CD4-positive, alpha-beta T cell treated with Interleukin-17A for 4 hours (primary cell): ENCODE measurements around the gene REPIN1.

Experiments used
- DNase-seq: peaks from one replicate; pipeline ENCODE4 v3.0.0-alpha.2; 2020; ENCODE audit warnings: mixed read lengths

REPIN1 gene

DNA sequence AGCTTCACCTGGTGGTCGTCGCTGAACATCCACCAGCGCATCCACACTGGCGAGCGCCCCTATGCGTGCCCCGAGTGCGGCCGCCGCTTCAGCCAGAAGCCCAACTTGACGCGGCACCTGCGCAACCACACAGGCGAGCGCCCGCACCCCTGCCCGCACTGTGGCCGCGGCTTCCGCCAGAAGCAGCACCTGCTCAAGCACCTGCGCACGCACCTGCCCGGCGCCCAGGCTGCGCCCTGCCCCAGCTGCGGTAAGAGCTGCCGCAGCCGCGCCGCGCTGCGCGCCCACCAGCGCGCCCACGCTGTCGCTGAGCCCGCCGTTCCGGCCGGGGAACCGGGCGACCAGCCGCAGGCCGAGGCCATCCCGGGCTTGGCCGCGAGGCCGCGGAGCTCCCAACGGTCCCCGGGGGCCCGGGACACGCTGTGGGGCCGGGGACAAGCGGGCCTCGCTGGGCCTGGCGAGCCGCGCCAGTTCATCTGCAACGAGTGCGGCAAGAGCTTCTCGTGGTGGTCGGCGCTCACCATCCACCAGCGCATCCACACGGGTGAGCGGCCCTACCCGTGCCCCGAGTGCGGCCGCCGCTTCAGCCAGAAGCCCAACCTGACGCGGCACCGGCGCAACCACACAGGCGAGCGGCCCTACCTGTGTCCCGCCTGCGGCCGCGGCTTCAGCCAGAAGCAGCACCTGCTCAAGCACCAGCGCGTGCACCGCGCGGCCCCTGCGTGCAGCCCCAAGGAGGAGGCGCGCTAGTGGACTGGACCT lies 28.9 kb downstream of the REPIN1 start:
- no peak for DNase-seq

GRCh38 chr7:150398108-150398964 lies 29.7 kb downstream of the REPIN1 start:
- no peak for DNase-seq

DNA sequence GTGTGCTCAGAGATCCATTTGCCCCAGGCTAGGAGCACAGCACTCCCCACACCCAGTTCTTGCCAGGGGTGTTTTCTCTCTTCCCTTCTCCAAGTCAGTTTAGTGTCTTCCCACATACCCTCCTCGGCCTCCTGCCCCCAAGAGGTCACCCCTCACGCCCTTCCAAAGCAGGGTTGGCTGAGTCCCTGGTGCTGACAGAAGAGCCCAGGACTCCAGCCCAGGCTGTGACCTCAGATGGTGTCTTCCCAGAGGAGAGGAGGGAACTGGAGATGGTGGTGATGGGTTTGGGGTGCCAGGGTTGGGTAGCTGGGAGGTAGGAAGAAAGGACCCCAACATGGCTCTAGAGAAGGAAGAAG lies 30.3 kb downstream of the REPIN1 start:
- no peak for DNase-seq

- DNase-seq, result no peak
These were observed 30.9 kb downstream of the REPIN1 start for GRCh38 chr7:150399421-150400007.

DNA sequence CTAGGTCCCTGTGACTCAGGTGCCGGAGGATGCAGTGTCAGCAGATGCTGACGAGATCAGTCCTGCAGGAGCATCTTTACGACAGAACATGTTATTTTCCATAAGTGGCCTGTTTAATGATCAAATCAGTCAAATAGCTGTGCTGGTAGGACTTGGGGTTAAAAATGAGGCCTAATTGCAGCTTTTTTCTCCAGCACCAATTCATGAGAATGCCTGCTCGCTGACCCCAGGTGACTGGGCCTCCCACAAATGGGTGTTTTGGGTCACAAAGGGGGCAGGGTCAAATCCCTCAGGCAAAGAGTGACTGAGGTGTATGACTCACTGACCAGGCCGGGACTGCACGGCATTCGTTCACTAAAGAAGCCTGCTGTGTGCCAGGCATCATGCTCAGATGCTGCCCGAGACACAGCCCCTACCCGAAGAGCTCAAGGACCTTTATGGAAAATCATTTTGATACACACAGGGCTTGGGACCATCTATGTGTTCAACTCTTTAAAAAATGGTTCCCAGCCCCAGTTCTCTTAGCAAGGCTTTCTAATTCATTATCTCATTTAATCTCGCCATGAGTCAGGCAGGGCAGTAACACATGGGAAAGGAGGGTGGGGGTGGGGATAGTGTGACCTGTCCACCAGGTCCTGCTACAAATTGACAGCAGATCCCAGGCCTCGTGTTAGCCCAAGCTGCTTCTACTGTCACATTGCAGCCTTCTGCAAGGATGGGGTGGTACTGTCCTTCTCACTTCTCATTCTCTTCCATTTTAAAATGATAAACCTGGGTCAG lies 31.6 kb downstream of the REPIN1 start:
- DNase-seq, result no peak

DNA sequence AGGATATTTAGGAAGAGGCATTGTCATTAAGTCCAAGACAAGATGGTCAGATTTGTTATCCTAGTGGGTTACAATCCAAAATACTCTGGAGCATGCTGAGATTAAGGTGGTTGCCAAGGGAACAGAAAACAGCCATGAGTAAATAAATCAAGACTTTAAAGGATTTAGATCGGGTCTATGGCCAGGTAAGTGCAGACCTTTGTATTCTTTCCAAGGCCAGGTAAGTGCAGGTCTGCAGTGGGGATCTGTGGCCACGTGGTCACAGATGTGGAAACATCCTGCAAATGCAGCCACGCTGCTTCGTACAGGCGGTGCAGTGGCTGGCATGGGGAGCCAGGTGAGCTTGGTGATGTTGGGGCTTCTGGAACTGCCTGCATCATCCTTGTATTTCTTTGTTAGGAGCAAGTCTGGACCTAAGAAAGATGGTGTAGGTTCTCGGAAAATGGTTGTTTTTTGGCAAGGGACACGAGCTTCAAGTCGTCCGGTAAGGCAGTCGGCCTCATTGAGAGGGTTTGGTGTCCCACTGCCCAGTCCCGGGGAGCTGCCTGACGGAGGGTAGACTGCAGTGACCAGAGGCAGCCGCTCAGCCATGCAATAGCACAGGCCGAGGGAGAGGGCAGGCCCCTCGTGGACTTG lies 32.3 kb downstream of the REPIN1 start:
- DNase-seq, result no peak

GRCh38 chr7:150401424-150401790 lies 32.8 kb downstream of the REPIN1 start:
- DNase-seq, result no peak

GRCh38 chr7:150401861-150402631 lies 33.4 kb downstream of the REPIN1 start:
- no peak for DNase-seq

DNA sequence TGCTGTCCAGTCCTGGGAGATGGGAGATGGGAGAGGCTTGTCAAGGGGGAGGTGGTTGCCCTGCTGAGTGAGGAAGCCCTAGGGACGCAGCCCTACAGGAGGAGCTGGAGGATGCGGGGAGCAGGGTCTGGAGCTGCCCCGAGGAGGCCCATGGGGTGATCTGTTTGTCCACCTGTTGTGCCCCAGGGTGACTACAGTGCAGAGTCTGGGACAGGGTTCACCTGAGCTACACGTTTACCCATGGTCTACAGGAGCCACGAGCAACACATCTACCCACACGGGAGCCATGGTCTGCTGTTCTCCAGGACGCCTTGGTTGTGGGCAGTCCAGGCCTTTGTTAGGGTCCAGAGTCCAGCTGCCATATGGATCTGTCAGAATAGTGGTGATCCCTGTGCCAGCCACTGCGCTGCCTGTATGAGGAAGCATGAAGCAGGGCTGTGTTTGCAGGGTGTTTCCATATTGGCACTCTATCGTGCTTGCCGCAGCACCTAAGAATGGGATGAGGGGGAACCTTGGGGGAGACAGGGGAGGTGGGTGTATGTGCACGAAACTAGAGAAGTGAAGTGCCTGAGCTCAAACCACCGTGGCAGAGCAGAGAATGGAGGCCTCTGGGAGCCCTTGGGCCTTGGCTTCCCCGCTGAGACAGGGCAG lies 34.2 kb downstream of the REPIN1 start:
- no peak for DNase-seq

DNA sequence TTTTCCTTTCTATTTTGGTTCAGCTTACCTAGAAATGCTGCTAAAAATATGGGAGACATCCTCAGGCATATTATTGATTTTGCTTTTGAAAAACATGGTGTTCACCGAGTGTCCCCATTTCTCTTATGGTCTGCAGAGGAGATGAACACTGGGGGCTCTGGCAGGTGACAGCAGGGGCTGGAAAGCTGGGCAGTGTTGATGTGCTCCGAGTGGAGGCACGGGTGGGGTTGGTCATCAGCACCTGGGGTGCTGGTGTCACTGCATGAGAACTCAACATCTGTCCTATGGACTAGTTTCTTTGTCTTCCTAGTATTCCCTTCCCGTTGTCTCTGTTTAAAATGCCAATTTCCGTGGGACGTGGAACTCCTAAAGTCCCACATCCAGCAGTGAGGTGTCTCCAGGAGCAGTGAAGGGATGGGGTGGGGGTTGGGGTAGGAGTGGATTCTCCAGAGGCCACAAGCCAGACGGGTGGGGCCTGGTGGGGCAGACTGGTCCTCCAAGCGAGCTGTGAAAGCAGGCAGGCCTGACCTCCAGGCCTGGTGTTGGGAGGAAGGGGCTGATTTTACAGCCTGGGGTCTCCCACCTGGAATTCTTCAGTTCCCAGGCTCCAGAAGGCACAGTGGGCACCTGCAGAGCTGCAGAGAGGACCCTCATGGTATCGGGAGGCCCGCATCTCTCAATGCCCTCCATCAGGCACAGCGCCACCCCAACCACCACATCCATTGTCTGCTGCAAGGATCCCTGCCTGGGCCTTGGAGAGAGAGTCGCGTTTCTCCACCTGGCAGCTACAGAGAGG lies 35.0 kb downstream of the REPIN1 start:
- no peak for DNase-seq

DNA sequence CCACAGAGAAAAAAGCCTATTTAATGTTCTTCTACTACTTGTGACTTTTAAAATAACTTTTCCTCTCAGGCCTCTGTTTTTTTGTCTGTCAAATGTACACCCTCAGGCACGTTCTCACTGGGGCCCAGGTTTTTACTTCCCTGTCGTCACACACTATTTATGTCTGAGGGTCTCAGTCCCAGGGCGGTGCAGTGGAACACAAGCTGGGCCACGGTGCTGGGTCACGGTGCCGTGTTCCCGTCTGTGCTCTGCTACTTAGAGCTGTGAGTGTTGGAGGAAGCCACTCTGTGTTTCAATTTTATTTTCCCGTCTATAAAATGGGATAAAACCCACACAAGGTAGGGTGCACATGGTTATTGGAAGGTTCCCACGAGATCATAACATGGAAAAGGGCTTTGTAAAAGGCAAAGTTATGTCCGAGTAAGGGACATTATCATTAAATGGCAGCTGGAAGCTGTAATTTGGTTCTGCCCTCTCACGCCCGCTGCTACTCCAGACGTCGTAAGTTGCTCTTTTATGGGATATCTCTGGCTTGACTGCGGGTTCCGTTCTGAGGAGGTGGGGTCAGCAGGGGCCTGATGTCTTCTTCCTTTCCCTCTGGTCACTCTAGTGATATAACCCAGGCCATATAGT lies 35.7 kb downstream of the REPIN1 start:
- peak; percentile 33 for DNase-seq

DNA sequence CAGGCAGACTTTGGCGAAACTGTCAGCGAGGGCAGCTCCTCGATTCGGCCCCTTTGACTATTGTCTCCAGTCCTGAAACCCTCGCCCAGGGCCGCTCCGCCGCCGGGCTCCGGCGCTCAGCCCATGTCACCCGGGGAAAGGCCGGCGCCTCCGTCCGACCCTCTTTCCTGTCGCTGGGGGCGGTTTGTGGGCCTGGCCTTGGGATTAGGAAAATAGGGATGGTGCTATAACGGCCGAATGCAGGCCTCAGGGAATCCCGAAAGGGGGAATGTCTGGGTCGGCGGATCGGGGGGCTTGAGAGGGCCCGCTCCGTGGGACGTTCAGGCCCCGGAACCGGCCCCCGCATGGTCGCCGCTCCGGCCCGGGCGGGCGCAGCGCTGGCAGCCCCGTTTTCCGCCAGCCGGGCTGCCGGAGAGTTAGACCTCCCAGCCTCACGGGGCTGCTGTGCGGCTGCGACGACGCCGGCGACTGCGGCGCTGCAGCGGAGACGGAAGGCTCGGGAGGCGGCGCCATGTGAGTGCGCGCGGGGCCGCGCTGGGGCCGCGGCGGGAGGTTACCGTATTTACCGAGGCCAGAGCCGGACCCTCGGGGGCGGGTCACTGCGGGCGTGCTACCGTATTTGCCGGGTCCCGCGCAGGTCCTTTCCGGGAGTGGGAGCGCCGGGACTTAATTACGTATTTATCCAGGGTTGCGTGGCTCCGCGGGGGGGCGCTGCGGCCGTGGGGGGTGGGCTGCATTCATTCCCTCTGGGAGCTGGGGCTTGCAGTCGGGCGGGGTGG lies 36.4 kb downstream of the REPIN1 start:
- peak; percentile 83 for DNase-seq

GRCh38 chr7:150405584-150406311 lies 37.1 kb downstream of the REPIN1 start:
- DNase-seq, result no peak

DNA sequence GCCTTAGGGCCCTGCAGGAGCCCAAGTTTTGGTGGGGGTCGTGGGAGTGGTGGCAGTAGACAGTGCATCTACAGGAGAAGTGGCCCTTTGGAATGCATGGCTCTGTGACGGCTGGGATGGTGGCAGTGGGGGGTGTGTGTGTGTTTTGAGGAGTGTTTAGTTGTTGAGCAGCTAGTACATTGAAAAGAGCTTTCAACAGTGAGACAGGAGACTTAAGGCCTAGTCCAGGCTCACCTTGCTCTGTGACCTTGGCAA lies 37.6 kb downstream of the REPIN1 start:
- peak; percentile 35 for DNase-seq

DNA sequence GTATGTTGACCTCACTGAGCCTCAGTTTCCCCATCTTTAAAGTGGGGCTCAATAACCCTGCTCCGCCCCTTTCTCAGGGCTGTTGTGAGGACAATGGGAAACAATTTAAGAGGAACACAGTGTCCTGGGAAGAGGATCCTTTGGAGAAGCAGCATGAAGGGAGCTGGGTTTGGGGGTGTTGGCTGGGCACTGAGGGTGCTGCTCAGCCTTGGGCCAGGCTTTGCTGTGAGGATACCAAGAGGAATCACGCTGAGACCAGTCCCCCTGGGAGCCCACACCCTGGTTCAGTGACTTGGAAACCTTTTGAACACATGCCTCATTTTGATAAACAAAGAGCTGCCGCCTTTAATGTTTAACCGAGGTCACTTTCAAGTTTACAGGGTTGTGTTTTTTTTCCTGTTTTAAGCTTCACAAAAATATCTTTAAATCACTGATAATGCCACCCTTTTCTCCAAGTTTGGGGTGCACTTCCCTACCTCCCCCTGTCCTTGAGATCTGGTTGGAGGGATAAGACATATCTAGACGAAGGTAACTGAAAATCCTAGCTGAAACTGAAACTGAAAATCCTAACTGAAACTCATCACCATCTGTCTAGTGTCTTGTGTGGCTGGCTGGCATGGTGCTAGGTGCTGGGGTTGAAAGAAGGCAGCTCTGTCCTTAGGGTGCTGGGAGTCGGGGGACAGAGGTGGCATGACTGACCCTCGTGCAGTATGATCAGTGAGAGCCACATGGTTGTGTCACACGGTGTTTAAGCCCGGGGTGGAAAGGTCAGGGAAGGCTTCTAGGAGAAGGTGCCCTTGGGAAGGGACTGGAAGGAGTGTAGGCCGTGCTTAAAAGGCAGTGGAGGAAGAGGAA lies 38.2 kb downstream of the REPIN1 start:
- DNase-seq, result peak; percentile 47

DNA sequence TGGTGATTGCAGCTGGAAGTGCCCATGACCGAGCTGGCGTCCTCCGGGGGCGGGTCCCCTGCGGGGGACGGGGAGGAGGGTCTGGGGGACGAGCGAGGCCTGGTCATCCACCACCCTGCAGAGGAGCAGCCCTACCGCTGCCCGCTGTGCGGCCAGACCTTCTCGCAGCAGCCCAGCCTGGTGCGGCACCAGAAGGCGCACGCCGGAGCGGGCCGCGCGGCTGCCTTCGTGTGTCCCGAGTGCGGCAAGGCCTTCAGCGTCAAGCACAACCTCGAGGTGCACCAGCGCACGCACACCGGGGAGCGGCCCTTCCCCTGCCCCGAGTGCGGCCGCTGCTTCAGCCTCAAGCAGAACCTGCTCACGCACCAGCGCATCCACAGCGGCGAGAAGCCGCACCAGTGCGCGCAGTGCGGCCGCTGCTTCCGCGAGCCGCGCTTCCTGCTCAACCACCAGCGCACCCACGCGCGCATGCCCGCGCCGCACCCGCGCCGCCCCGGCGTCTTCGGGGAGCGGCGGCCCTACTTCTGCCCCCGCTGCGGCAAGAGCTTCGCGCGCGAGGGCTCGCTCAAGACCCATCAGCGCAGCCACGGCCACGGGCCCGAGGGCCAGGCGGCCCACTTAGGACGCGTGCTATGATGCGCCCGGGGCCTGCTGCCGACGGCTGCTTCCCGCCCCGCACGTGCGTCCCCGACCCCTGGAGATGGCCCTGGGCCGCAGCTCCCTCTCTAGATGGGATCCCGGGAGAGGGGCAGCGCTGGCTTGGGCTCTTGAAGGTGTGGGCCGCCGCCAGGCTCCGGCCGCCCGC lies 39.2 kb downstream of the REPIN1 start:
- DNase-seq, result no peak
